ENCODE measurements around the gene REC114.

Gene REC114

DNA sequence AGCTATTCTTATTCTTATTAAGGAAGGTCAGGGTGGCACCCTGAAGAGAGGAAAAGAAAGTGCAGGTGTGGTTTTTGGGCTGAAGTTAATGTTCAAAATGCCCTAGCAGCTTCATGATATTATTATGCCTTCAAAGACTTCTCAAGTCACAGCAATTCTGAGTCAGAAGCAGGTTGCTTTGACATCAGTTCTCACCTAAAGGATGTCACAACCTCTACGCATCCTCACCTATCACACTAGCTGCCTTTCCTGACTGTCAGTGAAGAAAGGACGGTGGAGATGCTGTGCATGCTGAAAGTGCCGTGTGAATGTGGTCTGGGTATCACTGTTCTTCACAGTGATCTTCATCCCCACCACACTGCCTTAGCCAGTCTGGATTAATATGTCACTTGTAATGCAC is 140.6 kb downstream of the REC114 start:
- DNase-seq, result no peak

DNA sequence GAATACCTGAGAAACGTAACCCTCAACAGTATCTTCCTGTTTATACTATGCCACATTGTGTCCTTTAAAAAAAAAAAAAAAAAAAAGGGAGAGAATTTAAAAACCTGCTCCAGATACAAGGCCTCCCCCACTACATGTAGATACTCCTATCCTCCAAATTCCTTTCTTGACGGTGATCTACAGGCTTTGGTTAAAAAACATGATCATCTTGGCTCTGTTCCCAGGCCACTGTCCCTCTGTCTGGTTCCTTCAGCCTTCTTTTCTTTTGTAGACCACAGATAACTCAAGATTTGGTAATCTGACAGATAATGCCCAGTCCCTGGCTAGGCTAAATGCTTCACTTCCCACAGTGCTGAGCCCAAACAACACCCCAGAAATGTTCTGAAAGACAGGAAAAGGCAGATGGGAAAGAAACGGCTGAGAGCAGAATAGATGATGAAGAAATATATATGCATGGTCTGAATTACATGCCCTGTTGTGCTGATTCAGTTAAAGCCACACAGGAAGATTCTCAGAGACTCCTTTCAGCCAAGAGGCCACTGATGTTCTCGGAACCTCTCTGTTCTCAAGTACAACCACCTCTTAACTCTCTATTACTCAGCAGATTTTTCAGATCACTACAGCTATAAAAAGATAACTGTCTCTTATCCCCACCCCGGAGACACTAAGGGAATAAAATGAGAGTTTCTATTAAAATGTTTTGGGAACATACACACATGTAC is 141.9 kb downstream of the REC114 start:
- DNase-seq, result no peak

DNA sequence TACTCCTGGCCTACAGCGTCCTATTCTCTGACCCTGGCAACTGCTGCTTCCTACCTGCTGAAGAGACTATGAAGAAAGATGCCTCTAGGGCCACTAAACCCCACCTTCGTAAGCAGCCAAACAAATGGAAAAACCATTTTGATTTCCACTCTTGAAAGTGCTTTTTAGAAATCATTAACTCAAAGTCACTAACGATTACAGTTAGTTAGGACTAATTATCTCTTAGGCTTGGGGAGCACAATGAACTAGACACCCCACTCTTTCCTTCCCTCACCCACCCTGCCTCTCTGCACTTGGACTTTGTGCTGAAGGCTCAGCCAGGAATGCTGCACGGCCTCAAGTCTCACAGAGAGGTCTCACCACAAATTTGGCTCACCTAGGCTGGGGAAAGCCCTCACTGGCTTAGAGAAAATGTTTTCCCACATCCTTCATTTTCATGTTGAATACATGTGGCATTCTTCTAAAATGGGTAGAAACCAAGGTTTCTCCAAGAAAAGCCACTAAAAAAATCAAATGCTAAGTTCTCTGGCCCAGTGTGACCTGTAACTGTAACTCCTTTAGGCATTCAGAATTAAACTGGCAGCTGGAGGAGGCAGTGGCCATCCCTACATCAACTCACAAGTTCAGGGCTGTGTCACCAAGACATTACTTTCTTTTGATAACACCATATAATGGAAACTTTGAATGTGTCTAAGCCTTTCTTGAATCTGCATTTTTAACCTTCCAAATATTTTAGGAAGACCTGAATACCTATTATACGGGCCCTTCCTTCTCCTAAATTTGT is 143.1 kb downstream of the REC114 start:
- no peak for DNase-seq

DNA sequence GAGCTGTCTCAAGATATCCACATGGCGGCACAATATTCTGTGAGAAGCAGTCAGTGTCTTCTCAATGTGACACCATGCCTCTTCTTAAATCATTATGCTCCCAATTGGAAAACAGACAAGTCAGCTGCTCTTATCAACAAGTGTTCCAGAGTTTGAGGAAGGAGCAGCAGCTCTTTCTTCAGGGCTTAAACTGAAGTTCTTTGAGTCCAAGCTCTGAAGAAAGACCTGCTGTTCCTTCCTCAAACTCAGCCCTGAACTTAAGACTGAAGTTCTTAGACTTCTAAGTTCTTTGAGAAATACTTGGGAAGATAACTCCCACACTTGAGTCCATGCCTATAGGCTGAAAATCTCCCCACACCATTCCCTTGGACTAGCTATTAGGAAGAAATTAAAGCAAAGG is 146.8 kb downstream of the REC114 start:
- DNase-seq, result no peak

DNA sequence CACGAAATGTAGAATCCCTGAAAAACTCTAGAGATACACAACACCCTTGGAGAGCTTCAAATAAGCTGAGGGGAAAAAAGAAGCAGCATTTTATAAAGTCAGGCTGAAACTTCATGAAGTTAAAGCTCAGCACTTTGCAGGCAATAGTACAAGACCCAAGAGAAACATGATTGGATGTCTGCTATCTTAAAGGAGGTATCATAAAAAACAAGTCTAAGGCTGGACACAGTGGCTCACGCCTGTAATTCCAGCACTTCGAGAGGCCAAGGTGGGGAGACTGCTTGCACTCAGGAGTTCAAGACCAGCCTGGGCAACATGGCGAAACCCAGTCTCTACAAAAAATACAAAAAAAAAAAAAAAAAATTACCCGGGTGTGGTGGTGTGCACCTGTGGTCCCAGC is 147.3 kb downstream of the REC114 start:
- DNase-seq, result no peak

DNA sequence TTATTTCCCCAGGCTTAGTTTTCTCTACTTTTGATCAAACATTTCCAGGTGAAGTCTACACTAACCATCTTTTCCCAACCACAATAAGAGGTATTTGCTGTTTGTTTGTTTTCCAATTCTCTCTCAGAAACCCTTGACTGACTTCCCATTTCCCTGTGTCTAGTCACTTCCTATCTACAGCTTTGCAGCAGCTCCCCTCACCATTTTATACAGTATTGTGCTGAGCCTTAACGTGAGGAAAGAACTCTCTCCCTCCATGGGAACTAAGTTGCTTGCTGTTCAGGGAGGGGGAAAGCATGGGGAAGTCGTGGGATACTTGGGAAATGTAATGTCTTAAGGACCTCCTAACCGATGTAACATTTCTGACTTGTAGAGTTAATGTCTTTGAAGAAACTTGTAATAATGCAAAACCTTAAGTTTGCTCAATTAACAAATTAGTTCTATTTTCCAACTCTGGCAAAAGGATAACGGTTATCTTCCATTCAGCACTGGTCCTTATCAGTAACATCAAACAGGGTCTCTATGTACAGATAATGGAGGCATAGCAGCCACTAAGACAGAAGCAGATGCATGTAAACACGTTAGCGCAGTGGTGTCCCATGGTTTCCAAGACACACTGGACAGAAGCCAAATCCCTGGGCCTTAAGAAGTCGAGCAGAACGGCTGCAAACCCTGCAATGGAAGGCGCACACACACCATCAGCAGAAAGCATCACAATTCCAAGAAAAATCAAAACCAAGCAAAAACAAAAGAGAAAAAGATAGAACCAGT is 150.5 kb downstream of the REC114 start:
- DNase-seq, result no peak

DNA sequence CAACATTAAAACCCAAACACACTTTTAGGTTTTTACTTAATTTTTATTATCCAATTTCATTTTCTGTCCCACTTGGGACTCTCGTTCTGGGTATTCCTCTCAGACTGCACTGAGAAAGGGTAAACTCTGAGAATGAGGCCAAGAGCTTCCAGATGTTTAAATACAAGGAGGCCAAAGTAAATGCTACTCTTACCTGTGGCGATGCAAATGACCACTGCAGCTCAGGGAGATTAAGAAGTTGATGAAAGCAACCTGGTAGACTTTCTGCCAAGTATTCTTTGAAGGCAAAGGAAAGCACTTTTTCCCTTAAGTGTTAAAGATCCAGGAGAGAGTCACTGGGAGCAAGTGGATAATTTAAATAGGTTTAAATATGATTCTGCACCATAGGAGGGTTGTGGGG is 151.1 kb downstream of the REC114 start:
- no peak for DNase-seq

DNA sequence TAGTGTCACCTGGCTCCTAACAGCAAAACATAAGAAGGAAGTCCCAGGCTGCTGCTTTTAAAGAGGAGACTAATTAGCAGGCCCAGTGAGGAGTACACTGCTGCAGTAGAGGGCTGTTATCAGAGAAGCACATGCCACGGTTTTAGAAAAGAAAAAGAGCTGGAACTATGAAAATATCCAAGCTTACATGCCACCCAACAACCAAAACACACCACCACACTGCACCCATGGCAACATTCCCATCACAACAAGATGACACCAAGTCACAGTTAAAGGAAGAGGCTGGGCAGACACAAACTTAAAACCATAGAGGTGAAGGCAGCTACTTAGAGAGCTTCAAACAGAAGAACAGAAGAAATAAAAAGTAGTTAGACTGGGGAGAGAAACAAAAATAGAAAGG is 153.2 kb downstream of the REC114 start:
- no peak for DNase-seq

DNA sequence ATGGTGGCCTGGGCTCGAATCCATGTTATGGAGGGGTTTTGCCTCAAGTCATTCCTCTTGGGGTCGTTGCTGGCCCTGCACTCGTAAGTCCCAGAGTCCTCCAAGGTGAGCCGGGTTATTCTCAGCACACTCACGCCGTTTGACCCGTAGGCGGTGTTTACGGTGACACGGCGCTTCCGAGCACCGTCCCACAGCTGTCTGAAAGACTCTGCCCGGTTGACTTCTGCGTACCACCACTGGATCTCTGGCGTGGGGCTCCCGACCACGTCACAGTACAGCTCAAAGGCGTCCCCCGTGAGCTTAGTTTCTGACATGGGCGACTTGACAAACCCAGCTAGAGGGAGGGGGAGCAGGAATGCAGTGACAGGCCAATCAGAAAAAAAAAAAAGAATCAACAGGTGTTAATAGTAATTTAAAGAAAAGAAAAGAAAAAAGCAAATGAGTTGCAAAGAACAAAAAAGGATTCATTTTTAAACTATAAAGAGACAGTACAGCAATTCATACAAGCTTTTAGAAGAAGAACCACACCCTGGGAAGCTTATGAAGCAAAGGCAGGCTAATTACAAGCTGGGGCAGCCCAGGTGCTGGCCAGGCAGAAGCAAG is 154.2 kb downstream of the REC114 start:
- no peak for DNase-seq

DNA sequence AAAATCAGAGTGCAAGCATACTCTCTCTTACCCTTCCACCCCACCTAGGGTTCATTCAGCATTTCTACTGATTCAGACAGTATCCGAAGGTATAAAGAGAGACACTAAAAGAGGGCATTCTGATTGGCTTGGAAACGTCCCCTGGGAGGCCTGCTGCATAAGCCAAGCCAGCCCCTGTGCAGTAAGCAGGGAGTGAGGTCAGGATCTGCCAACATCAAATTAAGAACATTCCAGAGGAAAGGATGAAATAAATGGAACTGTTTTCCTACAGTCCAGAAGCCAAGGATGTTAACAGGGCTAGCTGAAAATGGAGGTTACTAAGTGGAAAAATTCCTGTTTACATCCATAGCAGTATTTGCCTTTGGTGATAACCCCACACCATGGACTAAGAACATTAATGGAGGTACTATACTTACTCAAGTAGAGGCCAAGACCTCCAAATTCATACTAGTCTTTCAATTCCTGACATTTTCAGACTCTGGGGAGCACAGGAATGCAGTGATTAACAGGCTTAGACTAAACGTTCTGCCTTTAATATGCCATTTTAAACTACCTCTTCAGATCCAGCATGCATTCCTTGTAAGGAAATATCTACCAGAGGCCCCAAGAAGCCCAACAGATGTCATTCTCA is 155.7 kb downstream of the REC114 start:
- DNase-seq, result no peak

DNA sequence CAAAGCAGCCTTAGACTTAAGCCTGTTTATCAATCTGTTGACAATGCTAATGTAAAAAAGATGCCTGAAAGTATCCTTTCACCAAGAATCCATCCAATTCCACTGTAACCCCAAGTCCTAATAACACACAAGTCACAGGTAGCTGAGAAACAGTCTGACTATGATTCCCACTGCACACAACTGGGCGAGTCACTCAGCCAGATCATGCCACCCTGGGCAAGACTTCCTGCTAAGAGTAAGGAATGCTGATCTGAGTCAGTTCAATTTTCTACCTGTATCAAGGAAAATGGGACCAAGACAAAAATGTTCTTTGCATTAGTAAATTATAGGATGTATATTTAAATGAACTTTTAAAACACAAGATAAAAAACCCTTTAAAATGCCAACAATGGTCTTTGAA is 157.0 kb downstream of the REC114 start:
- peak; percentile 78 for DNase-seq

DNA sequence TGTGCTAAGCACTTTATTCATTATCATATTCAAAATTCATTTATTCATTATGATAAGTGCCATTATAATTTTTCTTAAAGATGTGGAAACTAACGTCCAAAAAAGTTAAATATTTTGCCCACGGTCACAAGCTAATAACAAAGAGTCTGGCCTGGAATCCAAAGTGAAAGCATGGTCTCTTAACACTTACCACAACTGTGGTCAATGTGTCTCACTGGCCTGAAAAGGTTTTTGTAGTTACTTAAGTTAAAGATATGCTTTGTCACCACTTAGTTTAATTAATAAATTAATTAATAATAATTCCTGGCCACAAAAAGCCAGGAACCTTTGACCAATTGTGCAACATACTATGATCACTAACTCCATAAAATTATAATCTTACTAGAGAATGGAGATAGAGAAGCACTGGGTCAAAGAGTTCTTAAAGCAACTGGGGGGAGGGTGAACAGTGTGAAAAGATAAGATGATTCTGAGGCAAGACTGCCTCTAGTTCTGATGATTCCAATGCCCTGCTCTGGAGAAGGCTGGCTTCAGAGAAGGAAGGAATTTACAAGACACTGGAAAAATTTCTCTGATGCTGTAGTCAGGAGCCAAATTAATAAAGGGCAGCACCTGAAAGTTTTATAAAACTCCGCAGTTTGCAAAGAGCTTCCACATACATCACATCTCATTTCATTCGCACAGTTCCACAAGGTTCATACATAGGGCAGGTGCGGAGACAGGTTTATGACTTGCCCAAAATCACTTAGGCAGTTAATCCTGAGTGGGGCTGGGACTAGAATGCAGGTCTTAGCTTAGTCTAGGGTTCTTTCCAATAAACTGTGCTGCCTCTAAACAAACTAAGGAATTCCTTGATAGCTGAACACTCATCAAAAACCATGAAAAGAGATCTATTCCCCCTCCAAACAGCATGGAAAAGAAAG is 157.7 kb downstream of the REC114 start:
- no peak for DNase-seq

DNA sequence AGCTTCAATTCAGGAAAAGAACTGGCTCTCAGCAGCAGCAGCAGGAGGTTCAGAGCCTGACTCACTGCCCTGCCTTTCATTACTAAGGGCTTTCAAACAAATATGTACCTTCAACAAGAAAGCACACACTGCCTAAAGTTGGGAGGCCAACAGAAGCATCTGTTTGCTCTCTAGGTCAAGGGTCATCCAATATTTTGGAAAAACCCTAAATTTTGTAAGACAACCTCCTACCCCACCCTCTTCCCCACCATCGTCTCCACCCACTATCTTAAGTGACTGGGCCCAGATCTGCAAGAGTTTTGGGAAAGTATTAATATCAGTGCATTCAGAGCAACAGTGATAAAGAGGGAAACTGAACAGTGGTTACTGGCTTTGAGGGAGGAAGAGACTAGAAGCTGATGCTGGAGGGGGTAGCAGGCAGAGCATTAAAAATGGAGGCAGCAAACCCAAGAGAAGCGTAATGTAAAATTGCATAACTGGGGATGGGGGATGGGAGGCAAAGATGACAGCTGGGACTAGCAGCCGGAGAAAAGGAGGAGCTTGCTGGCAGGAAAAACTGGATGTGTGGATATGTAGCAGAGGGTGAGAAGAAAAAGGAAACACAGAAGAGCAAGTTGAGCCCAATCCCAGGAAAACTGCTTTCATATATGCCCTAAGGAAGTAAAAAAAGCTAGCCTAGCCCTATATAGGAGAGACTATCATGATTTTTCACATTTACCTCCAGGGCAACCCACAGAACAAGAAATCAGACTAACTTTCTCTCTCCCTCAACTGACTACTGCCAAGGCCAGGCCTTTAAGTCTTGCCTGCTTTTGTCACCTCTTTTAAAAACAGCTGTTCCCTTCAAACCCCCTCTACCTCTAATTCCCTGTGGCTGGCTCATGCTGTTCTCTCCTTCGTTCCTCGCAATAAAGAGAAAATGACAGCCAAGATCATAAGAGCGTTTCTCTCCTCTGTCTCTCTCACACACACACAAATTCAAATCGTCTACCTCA is 158.8 kb downstream of the REC114 start:
- peak; percentile 63 for DNase-seq

DNA sequence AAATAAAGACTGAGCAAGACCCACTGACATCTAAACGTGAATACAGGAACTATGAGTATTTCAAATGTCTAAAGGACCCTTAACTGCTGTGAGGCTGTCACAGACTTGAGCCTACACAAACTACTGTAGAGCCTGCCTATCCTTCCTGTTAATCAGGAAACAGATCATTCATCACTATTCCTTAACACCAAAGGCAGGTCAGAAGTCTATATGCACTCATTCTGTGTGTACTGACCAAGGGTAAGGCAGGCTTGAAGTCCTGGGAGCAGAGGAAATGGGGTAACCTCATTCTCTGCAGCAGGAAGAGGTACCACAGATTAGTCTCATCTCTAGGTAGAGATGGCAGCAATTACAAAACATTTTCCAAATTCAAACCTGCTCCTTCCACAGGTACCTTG is 159.5 kb downstream of the REC114 start:
- no peak for DNase-seq

DNA sequence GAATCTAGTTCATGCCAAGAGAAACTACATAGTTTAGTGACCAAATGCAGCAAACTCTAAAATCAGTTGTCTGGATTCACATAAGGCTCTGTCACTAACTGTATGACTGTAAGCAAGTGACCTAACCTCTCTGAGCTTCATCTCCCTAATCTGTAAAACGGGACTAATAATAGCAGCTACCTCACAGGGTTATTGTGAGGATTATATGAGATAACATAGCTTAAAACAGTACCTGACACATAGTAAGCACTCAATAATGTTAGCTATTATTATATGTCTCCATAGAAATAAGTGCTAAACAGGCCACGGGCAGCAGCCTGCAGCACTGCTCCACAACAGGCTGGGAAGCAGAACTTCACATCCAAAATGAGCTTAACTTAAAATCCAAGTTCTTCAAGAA is 160.0 kb downstream of the REC114 start:
- no peak for DNase-seq

DNA sequence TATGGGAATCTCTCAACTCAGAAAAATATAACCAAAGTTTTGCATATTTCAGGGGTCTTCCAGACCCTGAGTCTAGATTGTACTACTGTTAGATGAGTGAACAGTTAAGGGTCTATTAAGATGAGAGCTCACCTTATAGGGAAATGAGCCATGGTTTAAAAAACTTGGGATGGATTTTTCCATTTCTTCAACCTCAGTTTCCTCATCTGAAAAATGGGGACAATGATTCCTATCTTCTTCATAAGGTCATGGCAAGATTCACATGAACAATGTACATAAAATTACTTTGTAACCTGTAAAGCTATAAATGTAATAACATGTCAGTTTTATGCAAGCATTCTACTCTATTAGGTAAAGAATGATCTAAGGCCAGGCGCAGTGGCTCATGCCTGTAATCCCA is 161.5 kb downstream of the REC114 start:
- DNase-seq, result no peak

DNA sequence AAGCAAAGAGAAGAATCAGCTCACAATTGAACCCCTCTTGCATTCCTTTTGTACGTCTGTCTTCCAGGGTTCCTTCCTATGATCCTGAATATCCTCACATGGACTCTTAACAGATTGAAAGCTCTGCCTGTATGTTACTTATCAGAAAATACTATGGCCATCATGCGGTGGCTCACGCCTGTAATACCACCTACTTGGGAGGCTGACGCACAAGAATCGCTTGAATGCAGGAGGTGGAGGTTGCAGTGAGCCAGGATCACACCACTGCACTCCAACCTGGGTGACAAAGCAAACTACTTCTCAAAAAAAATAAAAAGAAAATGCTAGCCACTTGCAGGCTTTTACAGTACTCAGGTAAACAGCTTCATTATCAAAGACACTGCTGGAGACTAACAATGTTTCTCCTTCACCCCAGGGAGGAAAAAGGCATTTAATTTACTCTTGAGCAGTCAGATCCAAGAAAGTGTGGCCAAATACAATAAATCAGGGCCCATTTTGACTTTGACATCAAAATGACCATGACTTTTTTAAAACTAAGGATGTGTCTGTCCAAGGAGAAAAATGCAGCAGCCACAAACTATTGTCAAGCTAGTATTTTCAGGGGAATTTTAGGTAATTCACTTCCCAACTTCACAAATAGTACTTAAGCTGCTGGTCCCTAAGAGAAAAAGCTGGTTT is 162.9 kb downstream of the REC114 start:
- no peak for DNase-seq

DNA sequence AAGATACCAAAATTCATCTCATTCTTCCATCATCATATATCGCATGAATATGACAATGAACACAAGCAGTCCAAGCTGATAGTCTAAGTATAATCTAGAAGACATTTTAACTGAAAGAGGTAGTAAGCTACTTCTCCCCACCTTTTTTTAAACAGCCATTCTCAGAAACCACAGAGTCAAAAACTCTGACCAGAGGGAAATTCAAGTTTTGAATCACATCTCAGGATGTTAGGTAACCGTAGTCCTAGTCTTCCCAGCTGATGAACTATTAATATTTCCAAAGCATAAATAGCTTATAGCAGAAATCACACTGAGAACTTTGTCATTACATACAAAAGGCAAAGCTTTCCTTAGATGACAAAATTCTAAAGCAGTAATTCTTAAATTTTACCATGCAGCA is 164.4 kb downstream of the REC114 start:
- DNase-seq, result no peak

DNA sequence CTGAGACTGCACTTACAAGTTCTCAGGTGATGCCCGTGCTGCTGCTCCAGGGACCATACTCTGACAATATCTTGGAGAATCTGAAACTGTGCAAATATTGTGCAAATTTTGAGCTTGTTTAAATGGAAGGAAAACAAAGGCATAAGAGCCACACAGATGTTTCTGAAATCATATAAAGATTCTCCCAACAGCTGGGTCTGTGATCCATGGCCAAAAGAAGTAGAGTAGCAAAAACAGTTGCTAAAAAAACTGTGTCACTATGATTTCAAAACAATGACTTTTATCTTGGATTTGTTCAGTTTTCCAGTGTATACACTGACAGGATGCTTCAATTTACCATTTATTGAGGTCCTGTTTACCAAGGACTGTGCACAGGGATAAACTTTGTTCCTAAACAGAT is 164.9 kb downstream of the REC114 start:
- no peak for DNase-seq

DNA sequence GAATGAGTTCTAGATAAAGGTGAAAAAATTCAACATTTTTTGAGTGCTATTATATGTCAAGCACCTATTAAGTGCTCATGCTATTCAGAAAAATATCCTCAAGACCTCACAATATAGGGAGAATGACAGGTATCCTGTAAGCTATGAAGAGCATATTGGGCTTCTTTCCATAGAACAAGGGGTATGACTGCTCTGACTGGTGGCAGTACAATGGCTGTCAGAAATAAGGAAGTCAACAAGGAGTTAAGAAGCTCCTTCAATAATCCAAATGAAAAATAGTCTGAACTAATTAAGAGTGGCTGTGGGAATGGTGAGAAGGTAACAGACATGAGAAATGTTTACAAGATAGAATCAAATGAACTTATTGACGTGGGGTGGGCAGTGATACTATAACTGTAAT is 165.5 kb downstream of the REC114 start:
- DNase-seq, result no peak
